Measurements from ENCODE around the gene TBC1D2B. TPM values are rescaled to one million over a fixed set of nuclear protein-coding genes. Genes with fewer than 3 reads are reported as not detected.

The TBC1D2B gene
- 10 to 100 TPM; 19.0 to 47.3 (median 24.4) TPM for polyA plus RNA-seq

GRCh38 chr15:78077053-78077870 is at the start of gene TBC1D2B:
Gene TBC1D2B, minus strand, starts transcription at chr15:78077711. Its CDS starts 59 bp downstream, at chr15:78077652.
- H3K27ac ChIP-seq (ENCODE audit: low read depth, low read length) = no peak within 1 kb of the TSS
- WGBS, 3 donors = 0 to 1% (median 0%) methylated on average over 48 to 101 of the region's 104 CpGs

- H3K27ac ChIP-seq (ENCODE audit: low read depth, low read length) = no peak overlapping the region
- WGBS, 3 donors = 79 to 82% (median 80%) methylated on average over 3 of the region's 3 CpGs
Measured at GRCh38 chr15:78125267-78125666, 47.8 kb upstream of the TBC1D2B start.

- WGBS, 3 donors = 89 to 91% (median 90%) methylated on average over 5 of the region's 5 CpGs
- no peak overlapping the region for H3K27ac ChIP-seq (ENCODE audit: low read depth, low read length)
Measured at GRCh38 chr15:78120523-78120922, 43.0 kb upstream of the TBC1D2B start.

GRCh38 chr15:78112551-78112950 is 35.0 kb upstream of the TBC1D2B start:
- 62 to 81% (median 77%) methylated on average over 3 of the region's 3 CpGs for WGBS, 3 donors
- H3K27ac ChIP-seq (ENCODE audit: low read depth, low read length) = no peak overlapping the region

GRCh38 chr15:78111788-78112187 is 34.3 kb upstream of the TBC1D2B start:
- H3K27ac ChIP-seq (ENCODE audit: low read depth, low read length) = no peak overlapping the region
- WGBS, 3 donors = 83 to 95% (median 89%) methylated on average over 3 of the region's 3 CpGs

GRCh38 chr15:78110916-78111475 is 33.5 kb upstream of the TBC1D2B start:
- no peak overlapping the region for H3K27ac ChIP-seq (ENCODE audit: low read depth, low read length)
- WGBS, 3 donors = 93 to 94% (median 94%) methylated on average over 10 of the region's 10 CpGs

GRCh38 chr15:78110096-78110495 is 32.6 kb upstream of the TBC1D2B start:
- 84 to 96% (median 94%) methylated on average over 6 of the region's 6 CpGs for WGBS, 3 donors
- no peak overlapping the region for H3K27ac ChIP-seq (ENCODE audit: low read depth, low read length)

- whole genome bisulfite sequencing, 3 donors = 90 to 95% (median 93%) methylated on average over 12 of the region's 12 CpGs
- H3K27ac ChIP-seq (ENCODE audit: low read depth, low read length) = no peak overlapping the region
Measured at GRCh38 chr15:78109156-78109555, 31.6 kb upstream of the TBC1D2B start.

- H3K27ac ChIP-seq (ENCODE audit: low read depth, low read length) = no peak overlapping the region
- 42 to 43% (median 42%) methylated on average over 11 of the region's 11 CpGs for WGBS, 3 donors
Measured at GRCh38 chr15:78108300-78109084, 31.0 kb upstream of the TBC1D2B start.

- WGBS, 3 donors = 94 to 97% (median 94%) methylated on average over 8 of the region's 8 CpGs
- no peak overlapping the region for H3K27ac ChIP-seq (ENCODE audit: low read depth, low read length)
Measured at GRCh38 chr15:78107471-78107870, 30.0 kb upstream of the TBC1D2B start.

GRCh38 chr15:78105476-78106241 is 28.1 kb upstream of the TBC1D2B start:
- H3K27ac ChIP-seq (ENCODE audit: low read depth, low read length) = no peak overlapping the region
- 86 to 90% (median 89%) methylated on average over 16 of the region's 16 CpGs for WGBS, 3 donors

GRCh38 chr15:78104566-78105475 is 27.3 kb upstream of the TBC1D2B start:
- WGBS, 3 donors = 84 to 86% (median 86%) methylated on average over 11 to 12 of the region's 12 CpGs
- H3K27ac ChIP-seq (ENCODE audit: low read depth, low read length) = no peak overlapping the region

- H3K27ac ChIP-seq (ENCODE audit: low read depth, low read length) = no peak overlapping the region
- WGBS, 3 donors = 82 to 87% (median 86%) methylated on average over 4 of the region's 4 CpGs
Measured at GRCh38 chr15:78104119-78104479, 26.6 kb upstream of the TBC1D2B start.

GRCh38 chr15:78103406-78104118 is 26.1 kb upstream of the TBC1D2B start:
- H3K27ac ChIP-seq (ENCODE audit: low read depth, low read length) = no peak overlapping the region
- WGBS, 3 donors = 60 to 80% (median 70%) methylated on average over 12 of the region's 12 CpGs

- H3K27ac ChIP-seq (ENCODE audit: low read depth, low read length) = no peak overlapping the region
- 89 to 96% (median 94%) methylated on average over 6 of the region's 6 CpGs for WGBS, 3 donors
Measured at GRCh38 chr15:78102741-78103140, 25.2 kb upstream of the TBC1D2B start.

GRCh38 chr15:78102211-78102610 is 24.7 kb upstream of the TBC1D2B start:
- WGBS, 3 donors = 70 to 94% (median 86%) methylated on average over 1 of the region's 1 CpG

More at GRCh38 chr15:78102211-78102610, 24.7 kb upstream of the TBC1D2B start:
- no peak overlapping the region for H3K27ac ChIP-seq (ENCODE audit: low read depth, low read length)

Measured in adipose tissue (tissue), 3 donors.